Measurements from ENCODE around the gene PJA1.

Gene PJA1

GRCh38 chrX:69143530-69143929 is 21.7 kb downstream of the PJA1 start:
- no peak for DNase-seq (ENCODE audit: low read depth in 2 of 2)

DNA sequence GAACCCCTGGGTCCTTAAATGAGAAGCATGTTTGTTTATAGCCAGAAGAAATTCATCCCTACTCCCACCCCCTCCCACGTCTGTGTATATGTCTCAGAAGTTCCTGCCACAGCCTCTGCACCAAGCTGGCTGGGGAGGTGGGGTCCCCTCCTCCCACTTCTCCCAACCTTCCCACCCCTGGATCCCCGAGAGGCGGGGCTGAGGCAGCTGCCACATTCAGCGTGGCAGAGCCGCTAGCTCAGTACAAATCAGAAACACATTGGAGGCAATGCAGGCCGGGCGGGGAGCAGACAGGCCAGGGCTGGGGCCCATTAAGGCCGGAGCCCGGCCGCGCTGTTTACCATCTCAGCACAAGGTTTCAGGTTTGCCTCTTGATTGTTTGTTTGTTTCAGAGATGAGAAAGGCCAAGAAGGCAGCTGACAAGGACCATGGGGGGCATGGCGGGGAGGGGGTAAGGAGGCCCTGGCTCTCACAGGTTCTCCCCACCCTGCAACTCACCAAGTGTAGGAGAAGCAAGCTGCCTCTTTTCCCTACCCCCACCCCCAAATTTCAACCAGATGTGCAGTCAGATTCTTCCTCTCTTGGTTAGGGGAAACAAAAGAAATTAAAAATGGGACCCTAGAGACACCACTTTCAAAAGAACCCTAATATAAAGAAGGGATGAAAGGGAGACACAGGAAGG is 22.3 kb downstream of the PJA1 start:
- DNase-seq (ENCODE audit: low read depth in 2 of 2) = no peak

- no peak for DNase-seq (ENCODE audit: low read depth in 2 of 2)
Measured at GRCh38 chrX:69140837-69141236, 24.4 kb downstream of the PJA1 start.

GRCh38 chrX:69139516-69139915 is 25.7 kb downstream of the PJA1 start:
- DNase-seq (ENCODE audit: low read depth in 2 of 2) = no peak

GRCh38 chrX:69138512-69138911 is 26.7 kb downstream of the PJA1 start:
- no peak for DNase-seq (ENCODE audit: low read depth in 2 of 2)

DNA sequence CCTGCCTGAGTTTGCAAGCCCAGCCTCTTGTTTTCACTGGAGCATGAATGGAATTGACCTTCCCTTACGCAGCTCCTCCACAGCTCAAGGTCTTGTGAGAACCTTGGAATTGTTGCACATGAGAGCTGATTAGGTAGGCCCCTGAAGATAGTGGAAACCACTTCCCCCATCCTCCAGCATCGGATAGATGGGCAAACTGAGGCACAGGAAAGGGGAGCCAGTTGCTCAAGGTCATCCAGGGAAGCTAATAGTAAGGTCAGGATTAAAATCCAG is 27.2 kb downstream of the PJA1 start:
- DNase-seq (ENCODE audit: low read depth in 2 of 2) = no peak

DNA sequence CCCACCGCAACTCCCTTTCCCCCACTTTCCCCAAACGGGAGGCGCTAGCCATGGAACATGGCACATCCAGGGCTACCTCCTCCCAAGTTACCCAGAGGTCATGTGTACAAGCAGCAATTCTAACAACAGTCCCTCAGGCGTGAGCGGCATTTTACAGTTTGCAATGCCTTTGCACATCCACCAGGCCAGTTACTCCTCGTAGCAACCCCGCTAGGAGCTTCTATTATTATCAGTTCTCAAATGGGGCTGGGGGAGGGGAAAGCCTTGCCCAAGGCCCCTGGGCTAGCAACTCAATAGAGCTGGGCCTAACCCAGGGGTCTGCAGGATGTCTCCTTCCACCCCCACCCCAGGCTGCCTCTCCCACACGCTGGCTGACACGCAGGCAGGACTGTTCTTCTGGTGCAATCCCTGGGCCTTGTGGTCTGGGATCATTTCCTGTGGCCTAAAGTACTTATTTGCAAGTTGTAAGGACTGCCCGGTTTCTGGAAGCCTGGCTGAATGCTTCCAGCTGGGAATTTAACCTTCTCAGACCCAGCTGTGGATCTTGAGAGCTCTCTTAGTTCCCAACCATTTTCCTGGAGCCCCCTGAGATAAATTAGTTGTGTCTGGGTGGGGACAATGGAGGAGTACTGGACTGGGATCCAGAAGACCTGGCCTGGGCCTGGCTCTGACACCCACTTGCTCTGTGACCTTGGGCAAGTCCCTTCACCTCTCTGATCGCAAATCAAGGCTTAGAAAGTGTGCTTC is 27.7 kb downstream of the PJA1 start:
- no peak for DNase-seq (ENCODE audit: low read depth in 2 of 2)

DNA sequence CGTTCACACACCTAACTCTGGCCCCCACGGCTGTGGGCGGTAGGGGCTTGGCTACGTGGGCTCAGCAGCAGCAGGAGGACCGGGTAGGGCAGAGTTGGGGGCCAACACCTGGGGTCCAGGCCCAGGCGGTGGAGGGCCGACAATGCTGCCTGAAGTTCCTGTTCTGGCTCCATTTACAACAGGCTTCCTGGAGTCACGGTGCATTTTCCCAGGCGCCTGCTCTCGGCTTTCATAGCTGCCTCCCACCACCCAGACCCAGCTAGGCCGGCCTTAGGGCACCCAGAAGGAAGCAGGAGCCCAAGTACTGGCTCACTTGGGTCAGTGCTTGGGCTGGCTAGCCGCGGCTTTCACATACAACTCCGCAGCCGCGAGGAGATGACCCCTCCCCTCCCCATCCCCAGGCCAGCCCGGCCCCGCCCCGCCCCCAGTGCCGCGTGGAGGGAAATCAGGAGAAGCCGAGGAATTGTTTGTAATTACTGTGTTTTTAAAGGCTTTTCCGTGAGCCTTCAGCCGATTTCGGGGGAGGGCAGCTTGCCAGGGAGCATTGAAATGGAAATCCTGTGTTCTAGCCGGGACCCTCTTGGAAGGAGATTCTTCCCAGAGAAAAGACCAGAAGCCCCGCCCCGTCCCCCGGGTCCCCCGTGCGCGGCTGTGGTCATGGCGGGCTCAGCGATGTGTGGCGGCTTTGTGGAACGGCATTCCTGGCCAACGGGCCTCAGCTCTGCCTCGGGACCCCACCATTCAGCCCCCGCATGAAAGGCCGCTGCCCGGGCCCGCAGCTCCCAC is 28.5 kb downstream of the PJA1 start:
- DNase-seq (ENCODE audit: low read depth in 2 of 2) = no peak

GRCh38 chrX:69133921-69134542 is 31.2 kb downstream of the PJA1 start:
- no peak for DNase-seq (ENCODE audit: low read depth in 2 of 2)

DNA sequence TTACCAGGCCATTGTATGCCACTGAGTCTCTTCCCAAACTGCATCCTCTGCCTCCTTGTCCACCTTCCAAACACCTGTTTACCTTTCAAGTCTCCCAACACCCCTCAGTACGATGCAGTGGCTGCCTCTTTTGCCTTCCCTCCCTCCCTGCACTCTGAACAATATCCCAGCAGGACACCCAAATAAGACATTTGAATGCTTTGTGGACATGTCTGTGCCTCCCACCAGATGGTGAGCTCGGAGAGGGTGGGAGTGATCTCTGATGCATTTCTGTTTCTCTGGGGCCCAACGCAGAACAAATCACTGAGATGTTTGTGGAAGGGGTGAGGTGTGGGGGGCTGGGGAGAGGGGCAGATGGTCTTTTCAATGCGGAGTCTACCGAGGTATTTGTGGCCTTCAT is 33.4 kb downstream of the PJA1 start:
- no peak for DNase-seq (ENCODE audit: low read depth in 2 of 2)

- DNase-seq (ENCODE audit: low read depth in 2 of 2) = no peak
Measured at GRCh38 chrX:69130439-69130838, 34.8 kb downstream of the PJA1 start.

- no peak for DNase-seq (ENCODE audit: low read depth in 2 of 2)
Measured at GRCh38 chrX:69128588-69128987, 36.7 kb downstream of the PJA1 start.

DNA sequence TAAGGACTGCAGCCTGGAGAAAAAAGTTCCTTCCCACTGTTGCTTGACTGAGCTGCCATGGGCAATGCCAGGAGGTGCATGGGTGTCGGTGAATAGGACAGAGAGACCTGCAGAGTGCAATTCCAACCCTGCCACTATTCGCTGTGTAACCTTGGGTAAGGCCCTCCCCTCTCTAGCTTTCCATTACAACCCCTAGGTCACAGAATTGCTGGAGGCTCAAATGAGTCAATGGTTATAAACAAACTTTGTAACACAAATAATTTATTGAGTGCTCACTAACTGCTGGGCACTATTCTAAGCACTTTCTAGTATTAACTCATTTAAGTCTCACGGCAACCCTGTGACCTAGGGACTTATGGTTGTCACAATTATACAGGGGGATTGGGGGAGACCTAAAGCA is 37.8 kb downstream of the PJA1 start:
- DNase-seq (ENCODE audit: low read depth in 2 of 2) = no peak

DNA sequence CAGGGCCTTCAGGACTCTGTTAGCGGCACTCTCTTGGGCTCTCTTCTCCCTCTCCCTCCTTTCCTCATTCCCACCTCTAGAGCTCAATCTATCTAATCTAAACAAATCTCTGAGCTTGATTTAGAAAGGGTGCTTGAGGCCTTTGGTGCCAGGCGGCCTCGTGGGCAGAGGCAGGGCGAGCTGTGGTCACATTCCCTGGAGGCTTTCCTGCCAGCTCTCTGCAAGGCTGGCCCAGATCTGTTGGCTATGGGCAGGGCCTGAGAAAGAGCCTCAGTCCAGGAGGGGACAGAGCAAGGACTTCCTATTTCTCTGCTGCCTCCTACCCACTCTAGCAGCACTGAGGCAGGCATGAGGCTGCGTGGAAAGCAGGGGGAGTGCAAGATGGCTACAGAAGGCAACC is 38.6 kb downstream of the PJA1 start:
- DNase-seq (ENCODE audit: low read depth in 2 of 2) = no peak

GRCh38 chrX:69125094-69125493 is 40.2 kb downstream of the PJA1 start:
- DNase-seq (ENCODE audit: low read depth in 2 of 2) = no peak

DNA sequence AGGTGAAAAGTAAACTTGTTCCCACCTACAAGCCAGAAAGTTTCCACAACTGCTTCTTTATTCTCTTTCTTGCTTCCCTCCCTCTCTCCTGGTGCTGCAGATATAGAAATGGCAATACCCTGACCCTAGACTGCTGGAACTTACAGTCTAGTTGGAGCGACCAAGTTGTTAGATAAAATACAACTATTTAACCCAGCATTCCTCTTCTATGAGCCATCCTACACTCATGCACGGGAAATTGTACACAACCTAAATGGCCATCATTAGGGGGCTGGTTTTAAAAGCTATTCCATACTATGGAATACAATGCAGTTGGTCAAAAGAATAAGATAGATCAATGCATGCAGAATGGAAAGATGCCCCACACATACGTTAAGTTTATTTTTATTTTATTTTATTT is 41.1 kb downstream of the PJA1 start:
- DNase-seq (ENCODE audit: low read depth in 2 of 2) = no peak

DNA sequence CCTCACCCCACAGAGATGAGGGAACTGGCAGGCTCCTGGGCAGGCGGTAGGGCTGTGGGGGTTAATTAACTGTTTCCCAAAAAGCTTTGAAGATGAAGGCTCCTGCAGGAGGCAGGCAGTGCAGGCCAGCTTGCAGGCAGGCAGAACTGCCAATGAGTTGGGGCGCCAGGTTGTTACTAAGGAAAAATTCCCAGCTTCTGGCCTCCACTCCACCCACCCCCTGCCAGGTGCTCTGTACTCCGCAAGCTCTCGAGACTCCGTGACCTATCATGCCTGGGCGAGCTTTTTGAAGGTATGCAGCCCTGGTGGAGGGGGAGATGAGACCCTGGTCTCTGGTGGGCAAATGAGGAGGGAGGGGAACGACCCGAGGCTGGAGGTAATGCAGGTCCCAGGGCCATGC is 41.8 kb downstream of the PJA1 start:
- no peak for DNase-seq (ENCODE audit: low read depth in 2 of 2)

DNA sequence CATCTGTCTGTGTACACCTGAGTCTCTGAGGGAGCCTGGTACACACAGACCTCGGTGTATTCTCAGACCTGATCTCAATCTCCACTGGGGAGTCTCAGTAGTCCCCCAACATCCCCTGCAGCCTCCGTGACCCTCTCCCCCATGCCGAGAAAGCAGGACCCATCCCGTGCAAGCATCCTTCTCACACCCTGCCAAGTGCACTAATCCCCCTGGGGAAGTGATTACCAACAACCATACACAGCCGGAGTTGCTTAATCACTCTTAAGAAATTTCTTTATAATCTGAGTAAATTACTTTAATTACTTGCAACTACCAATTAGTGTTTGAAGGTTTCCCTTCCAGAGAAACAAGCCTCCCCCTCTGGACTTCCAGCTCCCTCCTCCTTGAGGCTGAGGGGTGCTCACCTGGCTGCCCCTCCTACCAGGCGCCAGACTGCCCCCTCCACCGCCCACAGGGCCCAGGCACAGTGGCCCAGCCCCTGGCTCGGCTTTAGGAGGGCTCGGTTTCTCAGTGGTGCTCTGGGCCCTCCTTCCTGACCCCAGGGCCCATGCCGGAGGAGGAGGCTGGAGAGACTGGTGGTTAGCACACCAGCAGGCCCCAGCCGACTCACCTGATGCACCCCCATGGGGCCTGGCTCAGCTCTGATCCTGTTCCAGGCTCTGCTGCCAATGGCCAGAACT is 43.8 kb downstream of the PJA1 start:
- DNase-seq (ENCODE audit: low read depth in 2 of 2) = no peak

GRCh38 chrX:69120476-69120875 is 44.8 kb downstream of the PJA1 start:
- no peak for DNase-seq (ENCODE audit: low read depth in 2 of 2)

GRCh38 chrX:69119122-69119521 is 46.1 kb downstream of the PJA1 start:
- DNase-seq (ENCODE audit: low read depth in 2 of 2) = no peak

DNA sequence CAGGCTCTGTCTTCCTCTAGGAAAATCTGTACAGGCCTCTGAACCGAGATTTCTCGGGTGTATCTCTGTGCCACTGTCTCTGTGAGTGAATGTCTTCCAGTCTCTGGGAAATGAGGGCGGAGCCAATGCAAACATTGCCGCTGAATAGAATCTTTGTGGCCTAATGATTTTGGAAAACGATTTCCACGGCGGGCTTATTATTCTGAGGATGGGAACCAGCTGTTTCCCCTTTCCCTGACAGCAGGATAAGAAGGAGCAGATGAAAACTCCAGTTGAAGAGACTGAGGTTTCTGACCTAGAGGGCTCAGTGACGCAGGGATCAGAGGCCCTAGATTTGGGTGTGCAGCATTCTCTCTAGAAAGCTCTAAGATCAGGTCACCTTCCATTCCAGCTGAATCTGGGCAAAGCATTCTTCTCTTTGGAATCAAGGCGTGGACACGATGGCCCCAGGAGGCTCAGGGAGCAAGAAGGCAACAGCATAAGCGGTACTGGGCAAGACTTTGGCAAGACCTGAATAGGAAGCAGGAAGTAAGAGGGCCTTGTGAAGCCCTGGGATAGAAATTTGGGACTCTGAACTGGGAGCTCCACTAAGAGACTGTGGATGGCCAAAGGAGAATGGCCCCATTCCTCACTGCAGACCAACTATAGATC is 47.3 kb downstream of the PJA1 start:
- no peak for DNase-seq (ENCODE audit: low read depth in 2 of 2)

- DNase-seq (ENCODE audit: low read depth in 2 of 2) = no peak
Measured at GRCh38 chrX:69116077-69116476, 49.2 kb downstream of the PJA1 start.

Data from stimulated activated CD8-positive, alpha-beta memory T cell treated with anti-CD3 and anti-CD28 coated beads, Interleukin-7, amount 100 ng/mL, for 4 hours (primary cell).